ENCODE measurements around the gene EIF2B2. TPM values are rescaled to one million over a fixed set of nuclear protein-coding genes. Genes with fewer than 3 reads are reported as not detected.

The EIF2B2 gene
- total RNA-seq, 2 experiments from 2014 or later, result 21.0 to 24.2 TPM

- Histone ChIP-seq H3K9me3 (ENCODE audit: control insufficient read depth in 1 of 2, insufficient read depth in 1 of 2, low read length in 2 of 2) (no peaks in the 10 kb centered on the region), H3K36me3 (ENCODE audit: insufficient read depth, low read length) (peaks cover 76% of the 10 kb centered on the region), H3K4me3 (ENCODE audit: low read length) (no peak overlapping the region), H3K4me1 (ENCODE audit: insufficient read depth, low read length) (no peaks in the 10 kb centered on the region), H3K27me3 (ENCODE audit: control insufficient read depth in 1 of 2, insufficient read depth in 2 of 2, low read length in 2 of 2) (no peaks in the 10 kb centered on the region), H3K27ac (ENCODE audit: low read depth in 1 of 2, low read length in 2 of 2) (peak overlapping the region in 1 of 2 donors; percentile 13)
- Mint-ChIP-seq H3K27ac (peak overlapping the region; percentile 65), H3K36me3 (ENCODE audit: low read depth) (peaks cover 96% of the 10 kb centered on the region), H3K9me3 (no peaks in the 10 kb centered on the region), H3K4me1 (ENCODE audit: low read depth) (peaks cover 29% of the 10 kb centered on the region), H3K27me3 (no peaks in the 10 kb centered on the region), H3K4me3 (no peak overlapping the region)
- intact Hi-C loops (cut with DNase I, micrococcal nuclease), result no loop called here
- DNase-seq (no peak), ATAC-seq (ENCODE audit: poor library complexity) (no peak)
- POLR2A ChIA-PET, result interaction anchor here (0.5 kb wide), 1 partner anchor 79 kb away, joined by 4 read pairs; no protein-coding TSS in a partner anchor
- no peak for TF ChIP-seq CTCF (IDR thresholded peaks at IDR 0.05)
- CTCF ChIA-PET, result interaction anchor here (0.9 to 1.5 kb wide), 2 partner anchors 11 to 106 kb away, joined by 3 read pairs; no protein-coding TSS in a partner anchor
Observed at GRCh38 chr14:75011356-75011994, 8.8 kb downstream of the EIF2B2 start.

GRCh38 chr14:75013290-75013689, 10.6 kb downstream of the EIF2B2 start:
- H3K4me3 ChIP-seq (ENCODE audit: low read length), result no peak overlapping the region
- intact Hi-C loops (cut with DNase I, micrococcal nuclease), result no loop called here

GRCh38 chr14:75015496-75015895, 12.8 kb downstream of the EIF2B2 start:
- Histone ChIP-seq H3K36me3 (ENCODE audit: insufficient read depth, low read length) (peaks cover 60% of the 10 kb centered on the region), H3K4me1 (ENCODE audit: insufficient read depth, low read length) (no peaks in the 10 kb centered on the region), H3K27ac (ENCODE audit: low read depth in 1 of 2, low read length in 2 of 2) (no peak overlapping the region), H3K9me3 (ENCODE audit: control insufficient read depth in 1 of 2, insufficient read depth in 1 of 2, low read length in 2 of 2) (no peaks in the 10 kb centered on the region), H3K27me3 (ENCODE audit: control insufficient read depth in 1 of 2, insufficient read depth in 2 of 2, low read length in 2 of 2) (no peaks in the 10 kb centered on the region), H3K4me3 (ENCODE audit: low read length) (no peak overlapping the region)
- ChIA-PET POLR2A (no interaction called here), CTCF (interaction anchor here (1.3 kb wide), 1 partner anchor 48 kb away, joined by 4 read pairs; the partner anchor contains the start of gene ACYP1)
- Mint-ChIP-seq H3K27me3 (no peaks in the 10 kb centered on the region), H3K27ac (no peak overlapping the region), H3K9me3 (no peaks in the 10 kb centered on the region), H3K36me3 (ENCODE audit: low read depth) (peaks cover 91% of the 10 kb centered on the region), H3K4me3 (no peak overlapping the region), H3K4me1 (ENCODE audit: low read depth) (peaks cover 9% of the 10 kb centered on the region)
- intact Hi-C loops (cut with DNase I, micrococcal nuclease), result no loop called here
- ATAC-seq (ENCODE audit: poor library complexity) (no peak), DNase-seq (no peak)
- no peak for TF ChIP-seq CTCF (IDR thresholded peaks at IDR 0.05)

More at GRCh38 chr14:75013290-75013689, 10.6 kb downstream of the EIF2B2 start:
- peaks cover 71% of the 10 kb centered on the region for H3K36me3 ChIP-seq (ENCODE audit: insufficient read depth, low read length)
- no peak overlapping the region for H3K27ac ChIP-seq (ENCODE audit: low read depth in 1 of 2, low read length in 2 of 2)
- H3K27ac Mint-ChIP-seq, result no peak overlapping the region
- H3K4me3 Mint-ChIP-seq, result no peak overlapping the region
- no peak for TF ChIP-seq CTCF (IDR thresholded peaks at IDR 0.05)
- no peaks in the 10 kb centered on the region for H3K9me3 Mint-ChIP-seq
- H3K9me3 ChIP-seq (ENCODE audit: control insufficient read depth in 1 of 2, insufficient read depth in 1 of 2, low read length in 2 of 2), result no peaks in the 10 kb centered on the region
- H3K27me3 Mint-ChIP-seq, result no peaks in the 10 kb centered on the region
- ChIA-PET CTCF (interaction anchor here (1.6 kb wide), 1 partner anchor 10 kb away, joined by 4 read pairs; no protein-coding TSS in a partner anchor), POLR2A (interaction anchor here (1.5 kb wide), 1 partner anchor 11 kb away, joined by 4 read pairs; the partner anchor contains the start of gene EIF2B2)
- ATAC-seq (ENCODE audit: poor library complexity) (no peak), DNase-seq (no peak)
- peaks cover 94% of the 10 kb centered on the region for H3K36me3 Mint-ChIP-seq (ENCODE audit: low read depth)
- no peaks in the 10 kb centered on the region for H3K4me1 ChIP-seq (ENCODE audit: insufficient read depth, low read length)
- no peaks in the 10 kb centered on the region for H3K27me3 ChIP-seq (ENCODE audit: control insufficient read depth in 1 of 2, insufficient read depth in 2 of 2, low read length in 2 of 2)
- H3K4me1 Mint-ChIP-seq (ENCODE audit: low read depth), result peaks cover 19% of the 10 kb centered on the region
